G401 (cell line): ENCODE measurements around the gene MAP4K4. TPM values are rescaled to one million over a fixed set of nuclear protein-coding genes. Genes with fewer than 3 reads are reported as not detected.

ENCODE experiments used
- DNase-seq: peaks from one replicate; pipeline ENCODE4 v3.0.0-alpha.2; 2015; ENCODE audit warnings: low spot score
- in situ Hi-C: cut with HindIII; loops from 2 replicates; pipeline ENCODE4 v1.10.0; 2016; ENCODE audit warnings: low sequenced_read_pairs, mixed read lengths
- total RNA-seq: library from RNA; depleted of rRNA; stranded (reverse); fragments of >200 nt; shearing (Covaris generic); gene quantifications from 2 replicates; pipeline ENCODE4 v1.2.3, GENCODE V29; 2014; rRNA removed

MAP4K4 gene
- 47.3 and 70.8 TPM in 2 replicates for total RNA-seq

DNA sequence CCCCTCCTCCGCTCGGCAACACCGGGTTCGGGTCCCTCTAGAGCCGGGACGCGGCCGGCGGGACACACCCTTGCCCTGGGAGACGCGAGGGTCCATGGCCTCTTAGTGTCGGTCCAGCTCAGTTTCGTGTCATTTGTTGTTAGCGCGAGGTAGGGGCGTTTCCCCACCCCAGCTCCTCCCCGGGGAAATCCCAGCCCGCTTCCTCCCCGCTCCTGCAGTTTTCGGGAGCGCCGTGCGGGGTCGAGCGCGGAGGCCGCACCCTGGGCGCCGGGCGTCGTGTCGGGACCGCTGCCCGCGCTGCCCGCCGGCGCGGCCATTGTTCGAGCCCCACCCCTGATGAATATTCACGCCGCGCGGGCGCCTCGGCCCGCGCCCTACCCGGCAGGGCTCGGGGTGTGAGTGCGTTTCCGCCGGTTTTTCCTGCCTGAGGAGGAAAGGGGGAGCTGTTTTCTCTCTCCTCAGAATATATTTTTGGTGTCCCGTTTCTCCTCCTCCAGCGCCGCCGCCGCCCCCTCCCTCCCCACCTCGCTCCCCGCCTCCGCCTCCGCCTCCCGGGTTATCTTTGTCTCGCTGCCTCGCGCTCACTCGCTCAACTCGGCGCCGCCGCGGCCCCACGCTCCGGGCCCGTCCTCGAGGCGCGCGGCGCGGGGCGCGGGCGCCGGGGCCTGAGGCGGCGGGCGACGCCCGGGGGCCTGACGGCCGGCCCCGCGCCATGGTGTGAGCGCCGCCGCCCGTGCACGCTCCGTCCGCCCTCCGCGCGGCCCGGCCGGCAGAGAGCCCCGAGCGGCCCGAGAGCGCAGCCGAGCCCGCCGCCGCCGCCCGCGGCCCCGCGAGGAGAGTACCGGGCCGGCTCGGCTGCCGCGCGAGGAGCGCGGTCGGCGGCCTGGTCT is at the start of gene MAP4K4:
TSS of gene MAP4K4 (plus strand) at position 584 of the 890 bp plus-strand sequence. CDS start 374 bp downstream, outside the sequence.
- peak; percentile 83 for DNase-seq
- in situ Hi-C loops: no loop called here

GRCh38 chr2:101653469-101653868 is 44.0 kb upstream of the MAP4K4 start:
- in situ Hi-C loops: no loop called here
- DNase-seq: no peak

- DNase-seq: no peak
Measured at GRCh38 chr2:101655702-101656422, 41.6 kb upstream of the MAP4K4 start.

GRCh38 chr2:101657787-101658186 is 39.7 kb upstream of the MAP4K4 start:
- in situ Hi-C loops: no loop called here
- no peak for DNase-seq

More at GRCh38 chr2:101655702-101656422, 41.6 kb upstream of the MAP4K4 start:
- in situ Hi-C loops: no loop called here

GRCh38 chr2:101658387-101658786 is 39.1 kb upstream of the MAP4K4 start:
- in situ Hi-C loops: no loop called here
- no peak for DNase-seq

DNA sequence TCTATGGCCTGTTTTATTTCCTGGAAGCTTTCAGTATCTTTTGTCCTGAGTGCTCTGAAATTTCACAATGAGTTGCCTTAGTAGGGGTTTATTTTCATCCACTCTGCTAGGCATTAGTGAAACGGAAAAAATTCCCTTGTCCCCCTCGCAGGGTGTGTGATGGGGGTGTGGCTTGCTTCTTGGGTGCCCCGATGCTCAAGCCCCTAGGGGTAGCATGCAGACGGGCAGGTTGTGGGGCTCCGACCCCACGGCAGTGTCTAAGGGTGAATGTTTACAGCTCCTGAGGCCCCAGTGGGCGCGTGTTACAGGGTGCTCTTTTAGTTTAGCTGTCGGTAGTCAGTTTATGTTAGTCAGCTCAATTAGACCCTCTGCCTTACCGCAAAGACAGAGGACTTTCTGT is 32.2 kb upstream of the MAP4K4 start:
- in situ Hi-C loops: no loop called here

DNA sequence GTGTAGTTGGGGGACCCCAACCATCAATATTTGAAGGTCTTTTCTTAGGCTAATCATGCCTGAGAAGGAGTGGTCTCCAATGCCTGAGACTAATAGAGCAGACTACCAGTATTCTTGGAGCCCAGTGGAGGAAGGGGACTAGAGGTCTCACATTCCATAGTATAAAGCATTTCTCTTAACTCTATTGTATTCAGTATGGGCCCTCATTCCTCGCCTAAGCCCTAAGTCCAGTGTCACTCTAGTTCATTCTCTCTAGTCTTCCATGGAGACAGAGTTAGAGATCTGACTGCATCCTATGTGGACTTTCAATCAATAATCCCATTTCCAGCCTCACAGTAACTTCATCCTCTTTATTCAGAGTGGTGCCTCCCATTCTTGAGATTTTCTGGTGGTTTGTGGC is 29.7 kb upstream of the MAP4K4 start:
- no peak for DNase-seq
- in situ Hi-C loops: no loop called here

More for the DNA sequence above, 32.2 kb upstream of the MAP4K4 start:
- DNase-seq: no peak

DNA sequence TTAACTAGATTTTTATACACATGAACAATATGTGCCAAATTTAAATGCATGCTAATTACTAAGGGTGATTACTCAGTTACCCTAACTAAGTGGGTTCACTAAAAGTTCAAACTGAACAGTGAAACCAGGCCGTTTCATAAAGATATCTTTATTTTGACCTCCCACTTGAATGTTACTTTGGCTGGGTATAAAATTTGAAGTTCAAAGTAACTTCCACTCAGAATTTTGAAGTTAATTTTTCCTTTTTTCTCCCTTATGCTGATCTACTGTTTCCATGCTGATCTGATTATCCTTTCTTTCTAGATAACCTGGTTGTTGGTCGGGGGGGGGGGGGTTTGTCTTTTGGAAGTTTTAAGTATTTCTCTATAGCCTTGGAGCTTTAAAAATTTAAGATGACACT is 25.5 kb upstream of the MAP4K4 start:
- in situ Hi-C loops: no loop called here
- DNase-seq: no peak

GRCh38 chr2:101673920-101674319 is 23.6 kb upstream of the MAP4K4 start:
- in situ Hi-C loops: no loop called here
- DNase-seq: no peak

GRCh38 chr2:101675512-101675911 is 22.0 kb upstream of the MAP4K4 start:
- in situ Hi-C loops: no loop called here
- no peak for DNase-seq

DNA sequence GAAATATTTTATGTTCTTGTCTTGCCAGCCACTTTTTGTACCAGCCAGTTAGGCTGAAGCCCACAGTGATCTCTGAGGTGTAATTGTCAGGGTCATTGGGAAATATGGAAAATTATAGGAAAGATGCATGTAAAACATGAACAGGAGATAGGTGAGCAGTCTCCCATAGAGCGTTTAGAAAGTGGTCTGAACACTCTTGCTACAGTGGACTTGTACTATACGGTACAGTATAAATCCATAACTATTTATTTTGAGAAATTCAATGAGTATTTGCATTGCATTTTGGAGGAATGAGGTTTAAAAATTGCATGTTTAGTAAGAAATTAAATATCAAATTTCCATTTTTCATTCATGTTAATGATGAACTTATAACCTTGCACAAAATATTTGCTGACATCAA is 20.8 kb upstream of the MAP4K4 start:
- in situ Hi-C loops: no loop called here
- no peak for DNase-seq

DNA sequence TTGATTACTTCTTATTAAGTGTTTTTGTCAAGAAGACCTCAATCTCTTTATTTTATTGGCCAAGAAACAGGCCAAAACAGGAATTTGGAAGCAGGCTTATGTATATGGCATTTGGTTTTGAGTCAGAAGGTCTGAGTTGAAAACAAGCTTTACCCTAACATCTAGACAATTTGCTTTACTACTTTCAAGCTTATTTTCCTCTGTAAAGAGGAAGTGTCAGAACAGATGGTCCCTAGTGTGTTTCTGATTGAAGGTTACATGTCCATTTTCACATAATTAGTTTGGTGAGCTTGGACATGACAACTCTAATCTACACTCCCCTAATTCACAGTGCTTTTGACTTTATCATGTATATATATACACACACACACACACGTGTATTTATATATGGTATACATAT is 19.8 kb upstream of the MAP4K4 start:
- in situ Hi-C loops: no loop called here
- DNase-seq: no peak

DNA sequence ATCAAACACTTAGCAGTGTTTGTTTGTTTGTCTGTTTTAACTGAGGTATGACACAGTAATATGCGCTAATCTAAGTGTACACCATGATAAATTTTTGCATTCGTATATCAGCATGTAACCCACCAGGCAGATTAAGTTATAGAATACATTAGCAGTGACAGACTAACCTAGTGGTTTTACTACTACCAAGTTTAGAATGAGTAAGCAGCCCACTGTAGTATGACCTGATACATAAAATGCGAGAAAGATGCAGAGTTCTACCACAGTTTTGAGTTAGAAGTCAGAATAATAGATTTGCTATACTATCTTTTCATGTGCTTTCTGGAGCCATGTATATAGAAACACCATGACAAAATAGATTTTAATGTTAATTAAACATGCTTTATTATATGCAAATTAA is 19.1 kb upstream of the MAP4K4 start:
- in situ Hi-C loops: no loop called here
- no peak for DNase-seq

- no peak for DNase-seq
- in situ Hi-C loops: no loop called here
Measured at GRCh38 chr2:101679037-101679726, 18.3 kb upstream of the MAP4K4 start.

DNA sequence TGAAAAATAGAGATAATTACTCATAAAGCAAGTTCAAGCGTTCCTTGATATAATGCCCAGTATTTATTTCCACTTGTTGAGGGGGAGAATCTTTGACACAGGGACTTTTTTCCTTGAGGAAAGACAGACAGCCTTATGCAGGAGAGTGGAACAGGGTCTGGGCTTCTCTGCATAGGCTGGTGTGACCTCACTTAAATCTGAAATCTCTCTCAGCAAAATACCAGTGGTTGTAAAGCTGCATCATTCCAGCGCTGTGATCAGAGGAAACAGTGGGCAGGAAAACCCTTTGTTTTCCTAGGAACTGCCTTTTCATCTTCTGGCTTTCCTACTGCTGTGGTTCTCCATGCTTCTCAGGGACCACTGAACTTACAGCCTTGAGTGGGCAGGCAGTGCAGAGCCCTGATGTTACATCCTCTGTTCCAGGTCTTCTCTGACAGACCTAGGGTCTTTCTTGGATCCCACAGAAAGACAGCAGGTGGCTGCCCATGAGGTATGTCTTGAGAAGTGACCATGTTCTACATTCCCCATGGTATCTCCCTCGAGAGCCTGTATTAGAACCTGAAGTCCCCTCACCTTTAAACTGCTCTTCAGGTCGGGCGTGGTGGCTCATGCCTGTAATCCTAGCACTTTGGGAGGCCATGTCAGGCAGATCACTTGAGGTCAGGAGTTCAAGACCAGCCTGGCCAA is 17.6 kb upstream of the MAP4K4 start:
- in situ Hi-C loops: no loop called here
- DNase-seq: no peak

GRCh38 chr2:101682311-101682710 is 15.2 kb upstream of the MAP4K4 start:
- in situ Hi-C loops: no loop called here
- DNase-seq: no peak

DNA sequence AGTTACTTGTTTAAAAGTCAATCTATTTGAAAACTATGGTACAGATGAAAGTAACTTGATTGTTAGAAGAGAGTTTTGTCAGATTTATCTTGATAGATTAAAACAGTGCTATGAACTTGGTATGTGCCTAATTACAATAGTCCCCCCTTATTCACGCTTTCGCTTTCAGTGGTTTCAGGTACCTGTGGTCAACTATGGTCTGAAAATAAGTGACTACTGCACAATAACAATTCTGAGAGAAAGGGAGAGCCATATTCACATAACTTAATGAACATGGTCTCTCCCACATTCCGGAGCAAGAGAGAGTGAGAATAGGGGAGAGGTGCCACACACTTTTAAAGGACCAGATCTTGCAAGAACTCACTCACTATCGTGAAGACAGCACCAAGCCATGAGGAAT is 13.2 kb upstream of the MAP4K4 start:
- in situ Hi-C loops: no loop called here
- no peak for DNase-seq

GRCh38 chr2:101688261-101688660 is 9.2 kb upstream of the MAP4K4 start:
- in situ Hi-C loops: no loop called here

GRCh38 chr2:101689114-101689825 is 8.2 kb upstream of the MAP4K4 start:
- in situ Hi-C loops: no loop called here
- DNase-seq: no peak

More at GRCh38 chr2:101688261-101688660, 9.2 kb upstream of the MAP4K4 start:
- no peak for DNase-seq
